Uterus (tissue), 2 donors: ENCODE measurements around the gene VSX1.

Source experiments
- CTCF ChIP-seq, 4 experiments: fragments of 200-600 bp in 2 of 4; fragments of 450-650 bp in 2 of 4; sonication (generic) in 2 of 4; IDR thresholded peaks; one replicate each; pipeline ENCODE4 v1.5.1; 2016 to 2019; ENCODE audit warnings: antibody characterized with exemption in 4 of 4, mild to moderate bottlenecking in 2 of 4, moderate library complexity in 1 of 4
- POLR2A ChIP-seq, 2 donors: fragments of 450-650 bp; IDR thresholded peaks; one replicate each; pipeline ENCODE4 v1.6.1; 2016; ENCODE audit warnings: antibody characterized with exemption in 2 of 2, mild to moderate bottlenecking in 1 of 2, moderate library complexity in 1 of 2

- no peak for TF ChIP-seq CTCF (IDR thresholded peaks at IDR 0.05)
- no peak for TF ChIP-seq POLR2A (IDR thresholded peaks at IDR 0.05)
Measured at GRCh38 chr20:25120457-25120856, 38.5 kb upstream of the VSX1 start.
